GM13976 (cell line): Measurements from ENCODE around the gene DDX59.

ENCODE experiments used
- DNase-seq: peaks from one replicate; pipeline ENCODE4 v3.0.0; 2012; ENCODE audit warnings: low spot score
- in situ Hi-C: fragments of 300-500 bp; cut with MboI; formaldehyde crosslinking; loops from one replicate; pipeline ENCODE4 v1.12.0; 2022; ENCODE audit warnings: low sequenced_read_pairs, mixed read lengths, inconsistent platforms; ENCODE audit not compliant: unreplicated experiment
- TF ChIP-seq, protein P1 (sequence below): IDR thresholded peaks from 2 replicates; pipeline ENCODE4 v1.5.1; 2012; ENCODE audit warnings: borderline replicate concordance, mild to moderate bottlenecking; ENCODE audit not compliant: insufficient read depth; ENCODE audit errors: extremely low read depth, missing control alignments, control extremely low read depth

Gene DDX59

DNA sequence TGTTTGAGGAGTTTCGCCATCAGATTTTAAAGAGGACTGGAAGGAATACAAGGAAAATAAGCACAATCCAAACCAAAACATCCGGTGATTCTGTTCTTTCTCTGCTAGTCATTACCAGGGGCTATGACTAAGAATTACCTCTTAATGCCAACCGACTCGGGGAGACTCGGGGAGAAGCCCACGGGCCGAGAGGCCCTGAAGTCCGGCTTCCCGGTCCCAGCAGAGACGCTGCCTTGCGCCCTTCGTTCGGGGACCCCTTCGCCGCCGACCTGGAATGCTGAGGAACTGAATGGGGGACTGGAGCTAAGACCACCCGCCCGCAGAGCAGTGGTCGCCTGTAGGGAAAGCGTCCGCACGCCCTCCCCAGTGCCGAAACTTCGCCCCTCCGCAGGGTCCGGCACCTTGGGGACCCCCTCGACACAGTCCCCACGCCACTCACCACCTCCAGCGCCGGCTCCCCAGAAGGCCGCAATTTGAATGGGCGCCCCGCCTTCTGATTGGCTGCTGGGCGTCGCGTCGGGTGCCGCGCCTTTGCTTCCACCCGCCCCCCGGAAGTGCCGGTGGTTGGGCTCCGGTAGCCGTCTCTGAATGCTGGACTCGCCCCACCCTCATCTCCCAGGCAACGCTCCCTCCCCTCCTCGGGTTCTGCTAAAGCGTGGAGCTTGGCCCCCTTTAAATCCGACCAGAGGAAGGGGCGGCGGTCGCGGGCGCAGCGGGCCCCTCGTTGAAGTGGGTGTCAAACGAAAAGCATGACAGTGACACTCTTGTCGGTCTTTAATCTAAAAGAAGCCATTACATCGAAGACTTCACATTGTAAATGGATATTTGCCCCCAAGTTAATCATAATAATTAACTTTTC is 49.2 kb downstream of the DDX59 start, which contains the start of gene KIF14:
KIF14 (minus strand) TSS at position 479 of the 859 bp plus-strand sequence. CDS start 2,028 bp downstream, outside the sequence.
- peak; percentile 96 for DNase-seq
- in situ Hi-C loops, result loop anchor here (5.0 kb wide), 1 partner anchor 182 kb away; no protein-coding TSS in a partner anchor
- TF ChIP-seq, protein P1, sequence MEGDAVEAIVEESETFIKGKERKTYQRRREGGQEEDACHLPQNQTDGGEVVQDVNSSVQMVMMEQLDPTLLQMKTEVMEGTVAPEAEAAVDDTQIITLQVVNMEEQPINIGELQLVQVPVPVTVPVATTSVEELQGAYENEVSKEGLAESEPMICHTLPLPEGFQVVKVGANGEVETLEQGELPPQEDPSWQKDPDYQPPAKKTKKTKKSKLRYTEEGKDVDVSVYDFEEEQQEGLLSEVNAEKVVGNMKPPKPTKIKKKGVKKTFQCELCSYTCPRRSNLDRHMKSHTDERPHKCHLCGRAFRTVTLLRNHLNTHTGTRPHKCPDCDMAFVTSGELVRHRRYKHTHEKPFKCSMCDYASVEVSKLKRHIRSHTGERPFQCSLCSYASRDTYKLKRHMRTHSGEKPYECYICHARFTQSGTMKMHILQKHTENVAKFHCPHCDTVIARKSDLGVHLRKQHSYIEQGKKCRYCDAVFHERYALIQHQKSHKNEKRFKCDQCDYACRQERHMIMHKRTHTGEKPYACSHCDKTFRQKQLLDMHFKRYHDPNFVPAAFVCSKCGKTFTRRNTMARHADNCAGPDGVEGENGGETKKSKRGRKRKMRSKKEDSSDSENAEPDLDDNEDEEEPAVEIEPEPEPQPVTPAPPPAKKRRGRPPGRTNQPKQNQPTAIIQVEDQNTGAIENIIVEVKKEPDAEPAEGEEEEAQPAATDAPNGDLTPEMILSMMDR, result no peak

GRCh38 chr1:200619894-200620272 is 49.8 kb downstream of the DDX59 start:
- TF ChIP-seq, protein P1, result no peak
- no peak for DNase-seq
- in situ Hi-C loops, result loop anchor here (5.0 kb wide), 1 partner anchor 182 kb away; no protein-coding TSS in a partner anchor

GRCh38 chr1:200610846-200611245 is 58.9 kb downstream of the DDX59 start:
- no peak for DNase-seq
- in situ Hi-C loops, result no loop called here
- TF ChIP-seq, protein P1, result no peak

DNA sequence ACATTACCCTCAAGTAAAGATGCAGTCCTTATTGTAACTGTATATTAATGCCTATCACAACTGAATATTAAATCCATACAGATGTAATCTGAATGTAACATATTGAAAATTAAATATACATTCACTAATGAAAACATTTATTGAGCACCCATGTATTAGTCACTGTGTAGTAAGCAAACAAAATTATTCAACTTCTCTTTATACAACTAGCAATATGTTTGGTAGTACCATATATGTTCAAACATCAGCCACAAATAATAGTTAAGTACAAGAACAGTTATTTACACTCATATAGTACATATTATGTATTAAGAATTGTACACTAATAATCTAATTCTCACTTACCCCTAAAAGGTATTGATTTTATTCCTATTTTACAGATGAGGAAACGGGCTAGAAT is 67.1 kb downstream of the DDX59 start:
- TF ChIP-seq, protein P1, result no peak
- in situ Hi-C loops, result no loop called here
- DNase-seq, result no peak
